ENCODE results near the gene CX3CL1. TPM values are rescaled to one million over a fixed set of nuclear protein-coding genes. Genes with fewer than 3 reads are reported as not detected.
"Not testable (repeated sequence)": the region's sequence is repeated elsewhere in the genome, so short reads cannot be mapped to it uniquely, and the experiment has no call there.

The CX3CL1 gene
- total and polyA plus RNA-seq, 2 of the 4 experiments (the other 2 are of a cell fraction), result 0.18 to 0.77 TPM

GRCh38 chr16:57397493-57397892 lies 25.2 kb downstream of the CX3CL1 start:
- H3K9me1 ChIP-seq (ENCODE audit: insufficient read depth, low read length); H2BK120ac ChIP-seq (ENCODE audit: low read depth, low read length); H3K4me2 ChIP-seq (ENCODE audit: low read depth, low read length); H4K5ac ChIP-seq (ENCODE audit: low read depth, low read length); H2AK9ac ChIP-seq (replicated peaks; ENCODE audit: low read depth, low read length, poor library complexity); H3K36me3 ChIP-seq (ENCODE audit: control insufficient read depth, insufficient read depth, low read length); H3K9ac ChIP-seq (ENCODE audit: low read depth, low read length); H3K4me3 ChIP-seq (ENCODE audit: insufficient read depth, low read depth, low read length); H3K4me1 ChIP-seq (ENCODE audit: control insufficient read depth, insufficient read depth, low read length); H3K14ac ChIP-seq (replicated peaks; ENCODE audit: low read depth, low read length); H4K91ac ChIP-seq (ENCODE audit: insufficient read depth, low read depth, low read length); H3K9me3 ChIP-seq (ENCODE audit: control insufficient read depth, insufficient read depth, low read length); H3K23ac ChIP-seq (ENCODE audit: low read depth, low read length); H3K18ac ChIP-seq (ENCODE audit: low read depth, low read length); ATAC-seq (ENCODE audit: low read depth); H4K8ac ChIP-seq (ENCODE audit: low read depth in 2 of 2, low read length in 2 of 2); H3K4ac ChIP-seq (ENCODE audit: low read depth, low read length); H3K79me1 ChIP-seq (ENCODE audit: low read depth in 1 of 2, low read length in 2 of 2); in situ Hi-C loops (cut with MboI; ENCODE audit: low sequenced_read_pairs); H2BK20ac ChIP-seq (ENCODE audit: low read depth, low read length); DNase-seq; H3K27ac ChIP-seq (ENCODE audit: insufficient read depth, low read length); dilution Hi-C loops (cut with HindIII; ENCODE audit: low sequenced_read_pairs, unreplicated experiment); H2AFZ ChIP-seq (replicated peaks; ENCODE audit: low read length, poor library complexity); H3K56ac ChIP-seq (ENCODE audit: extremely low read depth, insufficient read depth, low read length); CTCF ChIA-PET; H2BK15ac ChIP-seq (ENCODE audit: low read depth, low read length); POLR2A ChIA-PET (ENCODE audit: unreplicated experiment); H2BK5ac ChIP-seq (ENCODE audit: low read depth, low read length, poor library complexity, severe bottlenecking); H4K20me1 ChIP-seq (ENCODE audit: insufficient read depth, low read length); H2AK5ac ChIP-seq (ENCODE audit: low read depth, low read length); BruUV-seq (replicated peaks); intact Hi-C loops (cut with micrococcal nuclease): not testable (repeated sequence)
- H3K27me3 ChIP-seq (ENCODE audit: control insufficient read depth, insufficient read depth, low read length), result peaks cover 44% of the 10 kb centered on the region
- WGBS, 2 experiments (ENCODE audit: extremely low coverage in 2 of 2, insufficient read length in 1 of 2), result no CpG with 5 or more reads among the region's 4 CpGs
